Hepatocyte (in vitro differentiated cells): ENCODE results near the gene SPATC1L. TPM values are rescaled to one million over a fixed set of nuclear protein-coding genes. Genes with fewer than 3 reads are reported as not detected.

ENCODE experiments used
- DNase-seq: peaks from one replicate; pipeline ENCODE4 v3.0.0-alpha.2; 2016; ENCODE audit warnings: low spot score
- H2AFZ ChIP-seq: fragments of 200-600 bp; sonication (generic); 2 replicates; pipeline ENCODE4 v1.6.0; 2016; ENCODE audit warnings: antibody characterized with exemption, mild to moderate bottlenecking
- H3K27ac ChIP-seq: fragments of 200-600 bp; sonication (generic); 2 replicates; pipeline ENCODE4 v1.5.1; 2016; ENCODE audit warnings: mild to moderate bottlenecking
- H3K27me3 ChIP-seq: fragments of 200-600 bp; sonication (generic); 2 replicates; pipeline ENCODE4 v1.6.1; 2016
- H3K36me3 ChIP-seq: fragments of 200-600 bp; sonication (generic); replicated peaks from 2 replicates; pipeline ENCODE4 v1.5.1; 2016; ENCODE audit warnings: low read depth; ENCODE audit not compliant: insufficient read depth
- H3K4me1 ChIP-seq: fragments of 200-600 bp; sonication (generic); 2 replicates; pipeline ENCODE4 v1.5.1; 2016; ENCODE audit warnings: mild to moderate bottlenecking, moderate library complexity; ENCODE audit not compliant: insufficient read depth
- H3K4me2 ChIP-seq: fragments of 200-600 bp; sonication (generic); 2 replicates; pipeline ENCODE4 v1.6.0; 2016
- H3K4me3 ChIP-seq: fragments of 200-600 bp; sonication (generic); 2 replicates; pipeline ENCODE4 v1.5.1; 2016; ENCODE audit warnings: mild to moderate bottlenecking
- H3K79me2 ChIP-seq: fragments of 200-600 bp; sonication (generic); 2 replicates; pipeline ENCODE4 v1.6.0; 2017; ENCODE audit warnings: mild to moderate bottlenecking
- H3K9me2 ChIP-seq: fragments of 200-600 bp; sonication (generic); replicated peaks from 2 replicates; pipeline ENCODE4 v1.6.0; 2017; ENCODE audit warnings: mild to moderate bottlenecking; ENCODE audit not compliant: insufficient read depth
- H3K9me3 ChIP-seq: fragments of 200-600 bp; sonication (generic); 2 replicates; pipeline ENCODE4 v1.5.1; 2016; ENCODE audit warnings: low read depth, mild to moderate bottlenecking
- H4K20me1 ChIP-seq: fragments of 200-600 bp; sonication (generic); 2 replicates; pipeline ENCODE4 v1.6.0; 2016; ENCODE audit warnings: mild to moderate bottlenecking; ENCODE audit not compliant: insufficient read depth, poor library complexity, severe bottlenecking
- EZH2 ChIP-seq: fragments of 200-600 bp; sonication (generic); IDR thresholded peaks from 2 replicates; pipeline ENCODE4 v1.6.1; 2016; ENCODE audit warnings: antibody characterized with exemption, mild to moderate bottlenecking, borderline replicate concordance
- EZH2phosphoT487 ChIP-seq: fragments of 200-600 bp; sonication (generic); IDR thresholded peaks from one replicate; pipeline ENCODE4 v1.6.1; 2018; ENCODE audit warnings: antibody characterized with exemption, mild to moderate bottlenecking, low read depth, moderate library complexity; ENCODE audit not compliant: unreplicated experiment, severe bottlenecking
- WGBS: methylation state at CpG from one replicate; pipeline ENCODE4 v1.1.6; 2016; ENCODE audit warnings: low lambda C conversion rate; ENCODE audit errors: missing lambda C conversion rate; 5-methylcytosine and 5-hydroxymethylcytosine counted together
- polyA plus RNA-seq: library from polyadenylated mRNA; unstranded; fragments of >200 nt; fragmentation: Nextera tagmentation; extraction: Ambion mirVana; gene quantifications from 2 replicates; pipeline ENCODE4 v1.2.1, GENCODE V29; 2016
- total RNA-seq: library from RNA; depleted of rRNA; stranded (reverse); fragments of >200 nt; gene quantifications from 2 replicates; pipeline ENCODE4 v1.2.3, GENCODE V29; 2014
- TF ChIP-seq, protein P1 (sequence below): fragments of 200-600 bp; sonication (generic); IDR thresholded peaks from 2 replicates; pipeline ENCODE4 v1.5.1; 2016; ENCODE audit warnings: antibody characterized with exemption, mild to moderate bottlenecking; ENCODE audit not compliant: poor library complexity

Gene SPATC1L
- total and polyA plus RNA-seq, 2 experiments from 2014 or later = 10.1 to 24.2 TPM

DNA sequence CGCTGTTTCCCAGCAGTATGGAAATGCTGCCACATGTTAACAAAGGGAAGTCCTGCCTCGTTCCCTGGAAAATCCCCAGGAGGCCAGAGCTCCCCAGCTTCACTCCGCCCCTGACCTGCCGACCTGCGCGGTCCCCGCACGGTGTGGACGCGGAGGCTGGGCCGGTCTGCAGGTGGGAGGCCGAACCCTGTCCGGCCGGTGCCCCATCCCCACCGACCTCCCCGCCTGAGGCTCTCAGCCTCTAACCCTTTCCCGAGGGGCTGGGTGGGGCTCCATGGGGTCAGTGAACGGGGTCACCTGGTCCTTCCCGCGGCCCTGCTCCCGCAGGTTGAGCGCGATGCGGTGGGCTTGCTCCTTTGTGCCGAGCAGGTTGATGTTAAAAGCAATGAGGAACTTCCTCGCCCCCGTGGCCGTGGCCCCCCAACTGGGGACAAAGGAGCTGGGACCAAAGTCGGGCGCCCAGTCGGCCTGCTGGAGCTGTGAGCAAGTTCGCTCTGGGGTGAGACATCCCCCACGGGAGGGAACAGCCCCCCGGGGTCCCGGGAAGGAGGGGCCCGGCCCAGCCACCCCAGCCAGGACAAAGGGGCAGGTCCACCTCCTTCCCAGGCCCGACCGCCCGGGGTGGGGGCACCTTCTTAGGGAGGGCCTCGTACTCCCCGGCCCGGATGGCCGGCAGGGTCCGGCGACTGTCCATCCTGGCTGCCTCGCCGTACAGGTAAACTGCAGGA is 32.8 kb downstream of the SPATC1L start:
- H3K27me3 ChIP-seq = no peaks in the 10 kb centered on the region
- TF ChIP-seq EZH2 (no peak), EZH2phosphoT487 (no peak)
- TF ChIP-seq, protein P1, sequence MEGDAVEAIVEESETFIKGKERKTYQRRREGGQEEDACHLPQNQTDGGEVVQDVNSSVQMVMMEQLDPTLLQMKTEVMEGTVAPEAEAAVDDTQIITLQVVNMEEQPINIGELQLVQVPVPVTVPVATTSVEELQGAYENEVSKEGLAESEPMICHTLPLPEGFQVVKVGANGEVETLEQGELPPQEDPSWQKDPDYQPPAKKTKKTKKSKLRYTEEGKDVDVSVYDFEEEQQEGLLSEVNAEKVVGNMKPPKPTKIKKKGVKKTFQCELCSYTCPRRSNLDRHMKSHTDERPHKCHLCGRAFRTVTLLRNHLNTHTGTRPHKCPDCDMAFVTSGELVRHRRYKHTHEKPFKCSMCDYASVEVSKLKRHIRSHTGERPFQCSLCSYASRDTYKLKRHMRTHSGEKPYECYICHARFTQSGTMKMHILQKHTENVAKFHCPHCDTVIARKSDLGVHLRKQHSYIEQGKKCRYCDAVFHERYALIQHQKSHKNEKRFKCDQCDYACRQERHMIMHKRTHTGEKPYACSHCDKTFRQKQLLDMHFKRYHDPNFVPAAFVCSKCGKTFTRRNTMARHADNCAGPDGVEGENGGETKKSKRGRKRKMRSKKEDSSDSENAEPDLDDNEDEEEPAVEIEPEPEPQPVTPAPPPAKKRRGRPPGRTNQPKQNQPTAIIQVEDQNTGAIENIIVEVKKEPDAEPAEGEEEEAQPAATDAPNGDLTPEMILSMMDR = no peak
- H3K4me3 ChIP-seq = no peak overlapping the region
- no peak overlapping the region for H3K27ac ChIP-seq
- H2AFZ ChIP-seq = no peak overlapping the region
- H3K36me3 ChIP-seq = no peaks in the 10 kb centered on the region
- no peak for DNase-seq
- H3K79me2 ChIP-seq = no peaks in the 10 kb centered on the region
- no peaks in the 10 kb centered on the region for H4K20me1 ChIP-seq
- peaks cover 5% of the 10 kb centered on the region for H3K4me1 ChIP-seq
- 93% methylated on average over 30 of the region's 47 CpGs for WGBS
- no peaks in the 10 kb centered on the region for H3K9me2 ChIP-seq
- H3K4me2 ChIP-seq = no peak overlapping the region
- H3K9me3 ChIP-seq = no peaks in the 10 kb centered on the region

DNA sequence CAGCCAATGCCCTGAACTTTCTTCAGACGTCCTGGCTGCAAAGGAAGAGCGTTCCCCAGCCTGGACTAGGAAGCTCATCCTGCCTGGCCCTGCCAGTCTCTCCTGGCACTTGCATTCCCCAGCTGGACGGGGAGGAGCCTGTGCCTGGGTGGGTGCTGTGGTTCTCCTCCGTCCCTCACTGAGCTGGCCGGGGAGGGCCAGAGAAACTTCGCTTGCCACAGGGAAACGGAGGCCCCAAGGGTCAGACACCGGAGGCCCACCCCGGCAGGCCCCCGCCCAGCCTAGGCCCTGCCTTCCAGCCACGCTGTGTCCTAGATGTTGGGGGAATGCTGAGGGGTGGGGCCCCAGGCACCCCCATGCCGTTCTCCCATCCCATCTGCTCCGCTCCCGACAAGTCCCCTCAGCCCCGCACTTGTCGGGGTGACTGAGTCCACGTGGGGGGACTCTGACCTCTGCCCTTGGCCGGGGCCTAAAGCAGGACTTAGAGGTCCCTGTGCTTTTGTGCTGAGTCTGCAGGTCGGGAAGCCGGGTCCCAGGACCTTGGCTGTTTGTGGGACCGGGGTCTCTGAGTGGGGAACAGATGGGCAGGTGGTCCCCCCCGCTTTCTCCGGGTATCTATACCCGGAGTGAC is 33.7 kb downstream of the SPATC1L start:
- Histone ChIP-seq H3K27ac (no peak overlapping the region), H3K9me2 (no peaks in the 10 kb centered on the region), H2AFZ (no peak overlapping the region), H4K20me1 (no peaks in the 10 kb centered on the region), H3K4me2 (no peak overlapping the region), H3K27me3 (no peaks in the 10 kb centered on the region), H3K4me1 (peaks cover 5% of the 10 kb centered on the region), H3K4me3 (no peak overlapping the region), H3K79me2 (no peaks in the 10 kb centered on the region), H3K9me3 (no peaks in the 10 kb centered on the region), H3K36me3 (no peaks in the 10 kb centered on the region)
- DNase-seq = no peak
- TF ChIP-seq, protein P1 = no peak
- TF ChIP-seq EZH2phosphoT487 = no peak
- TF ChIP-seq EZH2 = no peak
- 92% methylated on average over 23 of the region's 24 CpGs for WGBS

DNA sequence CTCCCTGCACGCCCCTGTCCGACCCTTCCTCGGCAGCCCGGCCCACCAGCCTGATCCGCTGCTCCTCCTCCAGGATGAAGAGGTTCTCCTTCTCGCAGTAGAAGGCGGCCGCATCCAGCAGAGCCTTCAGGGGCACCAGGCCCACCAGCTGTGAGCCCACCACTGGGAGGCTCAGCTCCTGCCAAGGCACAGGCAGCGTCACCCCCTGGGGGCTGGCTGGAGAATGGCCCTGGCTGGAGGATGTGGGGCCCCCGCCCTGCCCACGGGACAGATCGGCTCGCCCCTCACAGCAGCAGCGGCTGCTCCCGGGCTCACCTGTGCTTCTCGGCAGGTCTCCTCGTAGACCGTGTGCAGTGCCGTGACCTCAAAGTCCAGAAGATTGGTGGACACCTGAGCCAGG is 34.2 kb downstream of the SPATC1L start:
- Histone ChIP-seq H3K4me3 (no peak overlapping the region), H2AFZ (no peak overlapping the region), H3K27me3 (no peaks in the 10 kb centered on the region), H3K79me2 (no peaks in the 10 kb centered on the region), H3K4me2 (no peak overlapping the region), H3K9me3 (no peaks in the 10 kb centered on the region), H3K9me2 (no peaks in the 10 kb centered on the region), H3K36me3 (no peaks in the 10 kb centered on the region), H3K4me1 (peaks cover 5% of the 10 kb centered on the region), H4K20me1 (no peaks in the 10 kb centered on the region), H3K27ac (no peak overlapping the region)
- WGBS = 89% methylated on average over 19 of the region's 19 CpGs
- no peak for DNase-seq
- TF ChIP-seq EZH2phosphoT487 (no peak), EZH2 (no peak)
- TF ChIP-seq, protein P1 = no peak
